NCI-H1694 treated with DMSO at 0.1 percent for 48 hours (cell line): Measurements from ENCODE around the gene ATP2B3.

Experiments
- DNase-seq: peaks from one replicate; lab custom pipeline; 2025; lab: John Stamatoyannopoulos, UW

ATP2B3 gene

GRCh38 chrX:153537526-153538295, 20.3 kb downstream of the ATP2B3 start:
- DNase-seq: peak; percentile 54

GRCh38 chrX:153538424-153538823, 21.0 kb downstream of the ATP2B3 start:
- no peak for DNase-seq

GRCh38 chrX:153539171-153539978, 21.9 kb downstream of the ATP2B3 start:
- no peak for DNase-seq

- no peak for DNase-seq
These were observed 22.5 kb downstream of the ATP2B3 start for GRCh38 chrX:153539979-153540358.

- no peak for DNase-seq
These were observed 27.3 kb downstream of the ATP2B3 start for GRCh38 chrX:153544727-153545126.

- DNase-seq: no peak
These were observed 28.9 kb downstream of the ATP2B3 start for GRCh38 chrX:153546386-153546785.

- no peak for DNase-seq
These were observed 29.8 kb downstream of the ATP2B3 start for GRCh38 chrX:153547195-153547594.

GRCh38 chrX:153549231-153549630, 31.8 kb downstream of the ATP2B3 start:
- DNase-seq: no peak

GRCh38 chrX:153549807-153550206, 32.4 kb downstream of the ATP2B3 start:
- DNase-seq: no peak

- no peak for DNase-seq
These were observed 33.7 kb downstream of the ATP2B3 start for GRCh38 chrX:153551135-153551534.

- DNase-seq: peak; percentile 47
These were observed 37.2 kb downstream of the ATP2B3 start for GRCh38 chrX:153554519-153555167.

GRCh38 chrX:153556767-153557166, 39.3 kb downstream of the ATP2B3 start:
- peak; percentile 50 for DNase-seq

- DNase-seq: no peak
These were observed 40.3 kb downstream of the ATP2B3 start for GRCh38 chrX:153557618-153558355.

- DNase-seq: no peak
These were observed 42.6 kb downstream of the ATP2B3 start for GRCh38 chrX:153560000-153560399.

- no peak for DNase-seq
These were observed 43.0 kb downstream of the ATP2B3 start for GRCh38 chrX:153560466-153560865.

- no peak for DNase-seq
These were observed 43.9 kb downstream of the ATP2B3 start for GRCh38 chrX:153561337-153561736.

- DNase-seq: no peak
These were observed 45.1 kb downstream of the ATP2B3 start for GRCh38 chrX:153562546-153562945.

- no peak for DNase-seq
These were observed 46.7 kb downstream of the ATP2B3 start for GRCh38 chrX:153564047-153564606.

- DNase-seq: no peak
These were observed 48.6 kb downstream of the ATP2B3 start for GRCh38 chrX:153565996-153566580.

GRCh38 chrX:153568451-153569011, 51.1 kb downstream of the ATP2B3 start:
- no peak for DNase-seq

GRCh38 chrX:153569475-153569874, 52.0 kb downstream of the ATP2B3 start:
- DNase-seq: no peak
